Measurements from ENCODE around the gene PPP2R5C. TPM values are rescaled to one million over a fixed set of nuclear protein-coding genes. Genes with fewer than 3 reads are reported as not detected.

The PPP2R5C gene
- total RNA-seq, 1 experiment from 2014 or later: 80.3 TPM

GRCh38 chr14:101754893-101755292, 6.6 kb upstream of the PPP2R5C start:
- ChIA-PET CTCF (no interaction called here), POLR2A (no interaction called here)
- H3K4me1 ChIP-seq (ENCODE audit: control insufficient read depth, insufficient read depth, low read length): no peaks in the 10 kb centered on the region; the same call in 1 of the 2 replicates
- H3K36me3 ChIP-seq (ENCODE audit: control insufficient read depth, insufficient read depth, low read length): no peaks in the 10 kb centered on the region
- in situ Hi-C loops (cut with HindIII; ENCODE audit: low pct_unique_long_range_greater_than_20kb, low sequenced_read_pairs) (no loop called here), intact Hi-C loops (cut with micrococcal nuclease; ENCODE audit: unreplicated experiment) (no loop called here)
- H3K4me3 ChIP-seq (ENCODE audit: low read depth in 2 of 2, low read length in 2 of 2): no peak overlapping the region
- DNase-seq (ENCODE audit: low read depth, low spot score) (no peak), ATAC-seq (no peak)
- H3K9me3 ChIP-seq (ENCODE audit: control insufficient read depth, insufficient read depth, low read depth, low read length): no peaks in the 10 kb centered on the region
- TF ChIP-seq REST (IDR thresholded peaks at IDR 0.05; ENCODE audit: insufficient read depth in 1 of 2, low read depth in 2 of 2, low read length in 1 of 2) (no peak), SIN3A (IDR thresholded peaks at IDR 0.05; ENCODE audit: borderline replicate concordance, insufficient read depth, low read depth, low read length) (no peak), TCF7L2 (IDR thresholded peaks at IDR 0.05; ENCODE audit: low read depth, low read length) (no peak), POLR2AphosphoS5 (IDR thresholded peaks at IDR 0.05; ENCODE audit: low read depth, low read length) (no peak), CTCF (IDR thresholded peaks at IDR 0.05) (no peak)
- no TSS peak for BruUV-seq (replicated peaks)
- H3K27ac ChIP-seq (ENCODE audit: low read length): no peak overlapping the region
- H3K27me3 ChIP-seq (ENCODE audit: control insufficient read depth, insufficient read depth, low read length): peaks cover 9% of the 10 kb centered on the region; the same call in 1 of the 2 replicates

- DNase-seq (ENCODE audit: low read depth, low spot score): no peak
- no TSS peak for BruUV-seq (replicated peaks)
- intact Hi-C loops (cut with micrococcal nuclease; ENCODE audit: unreplicated experiment) (no loop called here), in situ Hi-C loops (cut with HindIII; ENCODE audit: low pct_unique_long_range_greater_than_20kb, low sequenced_read_pairs) (no loop called here)
- TF ChIP-seq TCF7L2 (IDR thresholded peaks at IDR 0.05; ENCODE audit: low read depth, low read length): no peak
- no peak for TF ChIP-seq POLR2AphosphoS5 (IDR thresholded peaks at IDR 0.05; ENCODE audit: low read depth, low read length)
- TF ChIP-seq SIN3A (IDR thresholded peaks at IDR 0.05; ENCODE audit: borderline replicate concordance, insufficient read depth, low read depth, low read length): no peak
- TF ChIP-seq CTCF (IDR thresholded peaks at IDR 0.05): no peak
- Histone ChIP-seq H3K4me1 (ENCODE audit: control insufficient read depth, insufficient read depth, low read length) (no peaks in the 10 kb centered on the region; the same call in 1 of the 2 replicates), H3K9me3 (ENCODE audit: control insufficient read depth, insufficient read depth, low read depth, low read length) (no peaks in the 10 kb centered on the region), H3K36me3 (ENCODE audit: control insufficient read depth, insufficient read depth, low read length) (no peaks in the 10 kb centered on the region), H3K27ac (ENCODE audit: low read length) (no peak overlapping the region), H3K27me3 (ENCODE audit: control insufficient read depth, insufficient read depth, low read length) (peaks cover 9% of the 10 kb centered on the region; the same call in 1 of the 2 replicates), H3K4me3 (ENCODE audit: low read depth in 2 of 2, low read length in 2 of 2) (no peak overlapping the region)
- ChIA-PET CTCF (no interaction called here), POLR2A (no interaction called here)
- ATAC-seq: no peak
Observed at GRCh38 chr14:101755591-101756324, 5.8 kb upstream of the PPP2R5C start.
